Cardiac muscle cell (in vitro differentiated cells and primary cell): Measurements from ENCODE around the gene CX3CR1. TPM values are rescaled to one million over a fixed set of nuclear protein-coding genes. Genes with fewer than 3 reads are reported as not detected.

Experiments used
- DNase-seq, 2 donors: peaks; one replicate each; pipeline versions ENCODE4 v3.0.0 to v3.0.0-alpha.2; 2010 to 2017; ENCODE audit warnings: low read depth in 1 of 2, low spot score in 1 of 2
- H3K27ac ChIP-seq: fragments of 200-600 bp; sonication (generic); 2 replicates; pipeline ENCODE4 v1.5.1; 2016
- H3K27me3 ChIP-seq: fragments of 200-600 bp; sonication (generic); 2 replicates; pipeline ENCODE4 v1.6.0; 2016; ENCODE audit warnings: control low read depth
- H3K36me3 ChIP-seq: fragments of 200-600 bp; sonication (generic); 2 replicates; pipeline ENCODE4 v1.5.1; 2016; ENCODE audit warnings: control low read depth
- H3K4me1 ChIP-seq: fragments of 200-600 bp; sonication (generic); 2 replicates; pipeline ENCODE4 v1.8.1; 2017; ENCODE audit warnings: low read depth, mild to moderate bottlenecking, mixed run types
- H3K4me3 ChIP-seq: fragments of 200-600 bp; sonication (generic); 2 replicates; pipeline ENCODE4 v1.5.1; 2016; ENCODE audit warnings: mild to moderate bottlenecking
- H3K9me3 ChIP-seq: fragments of 200-600 bp; sonication (generic); 2 replicates; pipeline ENCODE4 v1.5.1; 2017; ENCODE audit warnings: low read depth, mild to moderate bottlenecking, control low read depth
- CTCF ChIP-seq: IDR thresholded peaks from 2 replicates; pipeline ENCODE4 v1.5.1; 2012; ENCODE audit warnings: low read depth, mild to moderate bottlenecking, low read length
- polyA plus RNA-seq: library from polyadenylated mRNA; unstranded; fragments of >200 nt; fragmentation: Nextera tagmentation; extraction: Ambion mirVana; gene quantifications from 2 replicates; pipeline ENCODE4 v1.2.1, GENCODE V29; 2016
- total RNA-seq: library from RNA; depleted of rRNA; stranded (reverse); fragments of >200 nt; gene quantifications from 2 replicates; pipeline ENCODE4 v1.2.3, GENCODE V29; 2016

Gene CX3CR1
- total and polyA plus RNA-seq, 2 experiments from 2014 or later: 0.48 to 2.6 TPM

- Histone ChIP-seq H3K27ac (no peak overlapping the region), H3K27me3 (no peaks in the 10 kb centered on the region), H3K4me3 (no peak overlapping the region), H3K36me3 (no peaks in the 10 kb centered on the region), H3K9me3 (no peaks in the 10 kb centered on the region), H3K4me1 (peaks cover 32% of the 10 kb centered on the region)
- TF ChIP-seq CTCF: no peak
- DNase-seq: no peak
These were observed 53.6 kb downstream of the CX3CR1 start for GRCh38 chr3:39226106-39226741.

- Histone ChIP-seq H3K36me3 (no peaks in the 10 kb centered on the region), H3K27me3 (no peaks in the 10 kb centered on the region), H3K9me3 (no peaks in the 10 kb centered on the region), H3K4me3 (no peak overlapping the region), H3K27ac (no peak overlapping the region), H3K4me1 (peaks cover 44% of the 10 kb centered on the region)
- DNase-seq: no peak
- TF ChIP-seq CTCF: no peak
These were observed 55.5 kb downstream of the CX3CR1 start for GRCh38 chr3:39224288-39224687.

- Histone ChIP-seq H3K4me1 (peaks cover 38% of the 10 kb centered on the region), H3K27me3 (no peaks in the 10 kb centered on the region), H3K4me3 (no peak overlapping the region), H3K9me3 (no peaks in the 10 kb centered on the region), H3K27ac (no peak overlapping the region), H3K36me3 (no peaks in the 10 kb centered on the region)
- no peak for TF ChIP-seq CTCF
- DNase-seq: no peak
These were observed 56.9 kb downstream of the CX3CR1 start for GRCh38 chr3:39222939-39223338.

GRCh38 chr3:39222462-39222861 lies 57.4 kb downstream of the CX3CR1 start:
- no peak for DNase-seq
- no peak for TF ChIP-seq CTCF
- no peaks in the 10 kb centered on the region for H3K9me3 ChIP-seq
- H3K27ac ChIP-seq: no peak overlapping the region
- H3K4me3 ChIP-seq: no peak overlapping the region
- no peaks in the 10 kb centered on the region for H3K27me3 ChIP-seq
- peaks cover 38% of the 10 kb centered on the region for H3K4me1 ChIP-seq
- H3K36me3 ChIP-seq: no peaks in the 10 kb centered on the region

GRCh38 chr3:39221141-39221530 lies 58.7 kb downstream of the CX3CR1 start:
- Histone ChIP-seq H3K36me3 (no peaks in the 10 kb centered on the region), H3K27me3 (no peaks in the 10 kb centered on the region), H3K27ac (peak overlapping the region; percentile 92), H3K9me3 (no peaks in the 10 kb centered on the region), H3K4me1 (peaks cover 42% of the 10 kb centered on the region), H3K4me3 (no peak overlapping the region)
- TF ChIP-seq CTCF: no peak
- no peak for DNase-seq
